Thoracic aorta (tissue), 2 donors: ENCODE measurements around the gene GATA5. TPM values are rescaled to one million over a fixed set of nuclear protein-coding genes. Genes with fewer than 3 reads are reported as not detected.

Source experiments
- ATAC-seq: fragments of 150-250 bp; one replicate; pipeline ENCODE4 v1.8.0; 2017; ENCODE audit warnings: low read depth; ENCODE audit not compliant: insufficient number of reproducible peaks, low FRiP score
- DNase-seq: peaks from one replicate; pipeline ENCODE4 v3.0.0-alpha.2; 2020; ENCODE audit warnings: low spot score
- H3K27ac ChIP-seq, 2 donors: fragments of 200-600 bp; sonication (generic); 1 replicate in 1 of 2; 2 replicates in 1 of 2; pipeline ENCODE4 v1.5.1; 2016; ENCODE audit warnings: mild to moderate bottlenecking in 2 of 2, moderate library complexity in 2 of 2
- H3K27me3 ChIP-seq: fragments of 200-600 bp; sonication (generic); replicated peaks from 2 replicates; pipeline ENCODE4 v1.6.0; 2016; ENCODE audit warnings: mild to moderate bottlenecking; ENCODE audit not compliant: insufficient read depth
- H3K36me3 ChIP-seq: fragments of 200-600 bp; sonication (generic); one replicate; pipeline ENCODE4 v1.5.1; 2016
- H3K4me1 ChIP-seq, 2 donors: fragments of 200-600 bp; sonication (generic); 1 replicate in 1 of 2; 2 replicates in 1 of 2; pipeline versions ENCODE4 v1.5.1 to v1.6.0; 2016; ENCODE audit warnings: low read depth in 2 of 2, mild to moderate bottlenecking in 1 of 2; ENCODE audit not compliant: control insufficient read depth in 1 of 2
- H3K4me3 ChIP-seq: fragments of 200-600 bp; sonication (generic); 2 replicates; pipeline ENCODE4 v1.5.1; 2016; ENCODE audit warnings: mild to moderate bottlenecking
- H3K9me3 ChIP-seq: fragments of 200-600 bp; sonication (generic); 2 replicates; pipeline ENCODE4 v1.5.1; 2016
- CTCF ChIP-seq: fragments of 200-600 bp; sonication (generic); IDR thresholded peaks from one replicate; pipeline ENCODE4 v1.5.1; 2019; ENCODE audit warnings: antibody characterized with exemption
- total RNA-seq, 2 donors: library from RNA; depleted of rRNA; stranded (reverse); fragments of >200 nt; gene quantifications; one replicate each; pipeline versions ENCODE4 v1.1.0 to v1.2.3, GENCODE V29; 2016

Gene GATA5
- total RNA-seq, 2 donors from 2014 or later: 0.27 TPM; not detected in 1

- no peaks in the 10 kb centered on the region for H3K27me3 ChIP-seq
- H3K4me3 ChIP-seq: no peak overlapping the region
- TF ChIP-seq CTCF: no peak
- H3K9me3 ChIP-seq: no peaks in the 10 kb centered on the region
- H3K27ac ChIP-seq: no peak overlapping the region
- DNase-seq: no peak
- no peaks in the 10 kb centered on the region for H3K36me3 ChIP-seq
- H3K4me1 ChIP-seq: no peaks in the 10 kb centered on the region
- no peak for ATAC-seq
Measured at GRCh38 chr20:62508641-62509051, 32.9 kb upstream of the GATA5 start.

GRCh38 chr20:62507991-62508640, 32.3 kb upstream of the GATA5 start:
- H3K27ac ChIP-seq: no peak overlapping the region
- no peak for ATAC-seq
- no peaks in the 10 kb centered on the region for H3K36me3 ChIP-seq
- H3K27me3 ChIP-seq: no peaks in the 10 kb centered on the region
- H3K4me1 ChIP-seq: no peaks in the 10 kb centered on the region
- no peak for DNase-seq
- no peaks in the 10 kb centered on the region for H3K9me3 ChIP-seq
- no peak overlapping the region for H3K4me3 ChIP-seq
- TF ChIP-seq CTCF: no peak

- no peak for TF ChIP-seq CTCF
- no peak overlapping the region for H3K27ac ChIP-seq
- H3K36me3 ChIP-seq: no peaks in the 10 kb centered on the region
- no peak overlapping the region for H3K4me3 ChIP-seq
- H3K27me3 ChIP-seq: no peaks in the 10 kb centered on the region
- H3K4me1 ChIP-seq: no peaks in the 10 kb centered on the region
- no peak for ATAC-seq
- no peaks in the 10 kb centered on the region for H3K9me3 ChIP-seq
- no peak for DNase-seq
Measured at GRCh38 chr20:62507323-62507722, 31.5 kb upstream of the GATA5 start.

- H3K36me3 ChIP-seq: no peaks in the 10 kb centered on the region
- DNase-seq (no peak), ATAC-seq (no peak)
- H3K27me3 ChIP-seq: no peaks in the 10 kb centered on the region
- no peak overlapping the region for H3K27ac ChIP-seq
- H3K4me1 ChIP-seq: no peaks in the 10 kb centered on the region
- H3K9me3 ChIP-seq: no peaks in the 10 kb centered on the region
- no peak for TF ChIP-seq CTCF
- H3K4me3 ChIP-seq: no peak overlapping the region
Measured at GRCh38 chr20:62506791-62507190, 31.0 kb upstream of the GATA5 start.

GRCh38 chr20:62506087-62506486, 30.3 kb upstream of the GATA5 start:
- Histone ChIP-seq H3K36me3 (no peaks in the 10 kb centered on the region), H3K4me1 (no peaks in the 10 kb centered on the region), H3K27me3 (no peaks in the 10 kb centered on the region), H3K9me3 (no peaks in the 10 kb centered on the region), H3K27ac (no peak overlapping the region), H3K4me3 (no peak overlapping the region)
- no peak for ATAC-seq
- no peak for TF ChIP-seq CTCF
- no peak for DNase-seq
